ENCODE data around the gene BHLHE23.

Gene BHLHE23

DNA sequence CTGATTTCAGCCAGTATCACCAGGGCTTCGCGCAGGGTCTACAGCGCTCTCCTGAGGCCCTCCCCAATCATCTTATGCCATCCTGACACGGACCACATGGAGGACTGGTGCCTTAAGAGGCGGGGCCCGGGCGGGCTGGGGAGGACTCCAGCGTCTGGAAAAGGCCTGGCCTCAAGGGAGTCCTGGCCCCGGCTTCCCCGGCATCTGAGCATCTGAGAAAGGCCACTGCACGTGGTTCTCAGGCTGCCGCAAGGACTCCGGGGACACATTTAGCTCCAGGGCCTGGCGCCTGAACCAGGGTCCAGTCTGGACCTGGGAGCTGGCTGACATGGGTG is 21.4 kb downstream of the BHLHE23 start:
- no peaks in the 10 kb centered on the region for H3K79me2 ChIP-seq (ENCODE audit: control insufficient read depth, insufficient read depth, low read length, unreplicated experiment)
- no peaks in the 10 kb centered on the region for H3K4me1 ChIP-seq (ENCODE audit: control insufficient read depth, insufficient read depth, low read length, unreplicated experiment)
- H3K27ac ChIP-seq (ENCODE audit: low read depth, low read length): no peak overlapping the region
- H3K4me3 ChIP-seq (ENCODE audit: low read depth, low read length): no peak overlapping the region
- peaks cover 48% of the 10 kb centered on the region for H3K27me3 ChIP-seq (ENCODE audit: insufficient read depth, low read length)
- H2AFZ ChIP-seq (ENCODE audit: low read length, unreplicated experiment): no peak overlapping the region
- H3K36me3 ChIP-seq (ENCODE audit: insufficient read depth, low read length): no peaks in the 10 kb centered on the region

DNA sequence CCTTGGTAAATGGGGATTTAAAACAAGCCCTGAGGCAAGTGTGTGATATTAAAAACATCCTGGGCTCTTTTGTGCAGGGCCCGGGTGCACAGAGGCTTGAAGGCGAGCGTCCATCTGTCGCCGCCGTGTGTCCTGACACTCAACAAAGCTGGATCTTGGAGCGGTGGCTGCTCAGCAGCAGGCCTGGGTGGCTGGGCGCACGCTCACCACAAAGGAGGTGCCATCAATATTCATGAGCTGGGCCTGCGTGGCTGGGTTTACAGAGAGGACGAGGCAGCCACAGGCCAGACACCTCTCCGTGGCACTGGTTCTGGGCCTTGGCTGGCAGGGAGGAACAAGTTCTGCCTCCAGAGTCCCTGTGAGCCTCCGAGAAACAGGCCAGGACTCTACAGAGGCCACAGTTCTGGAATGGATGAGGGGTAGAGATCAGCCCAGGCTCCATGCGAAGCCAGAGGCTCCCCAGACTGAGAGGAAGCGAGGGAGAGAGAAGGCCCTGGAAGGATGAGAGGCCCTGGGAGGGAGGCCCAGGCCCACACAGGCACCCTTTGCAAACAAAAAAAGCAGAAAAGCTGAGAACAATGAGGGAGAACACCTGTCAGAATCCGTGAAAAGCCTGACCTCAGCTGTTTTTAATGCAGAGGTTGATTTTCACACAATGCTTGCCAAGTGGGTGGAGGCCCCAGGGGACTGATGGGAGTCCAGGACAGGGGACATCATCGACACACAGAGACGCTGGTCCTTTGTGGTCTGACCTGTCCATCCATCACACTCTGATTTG is 21.9 kb downstream of the BHLHE23 start:
- Histone ChIP-seq H3K79me2 (ENCODE audit: control insufficient read depth, insufficient read depth, low read length, unreplicated experiment) (no peaks in the 10 kb centered on the region), H3K4me3 (ENCODE audit: low read depth, low read length) (no peak overlapping the region), H3K36me3 (ENCODE audit: insufficient read depth, low read length) (no peaks in the 10 kb centered on the region), H2AFZ (ENCODE audit: low read length, unreplicated experiment) (no peak overlapping the region), H3K27ac (ENCODE audit: low read depth, low read length) (no peak overlapping the region), H3K27me3 (ENCODE audit: insufficient read depth, low read length) (peaks cover 54% of the 10 kb centered on the region), H3K4me1 (ENCODE audit: control insufficient read depth, insufficient read depth, low read length, unreplicated experiment) (no peaks in the 10 kb centered on the region)

DNA sequence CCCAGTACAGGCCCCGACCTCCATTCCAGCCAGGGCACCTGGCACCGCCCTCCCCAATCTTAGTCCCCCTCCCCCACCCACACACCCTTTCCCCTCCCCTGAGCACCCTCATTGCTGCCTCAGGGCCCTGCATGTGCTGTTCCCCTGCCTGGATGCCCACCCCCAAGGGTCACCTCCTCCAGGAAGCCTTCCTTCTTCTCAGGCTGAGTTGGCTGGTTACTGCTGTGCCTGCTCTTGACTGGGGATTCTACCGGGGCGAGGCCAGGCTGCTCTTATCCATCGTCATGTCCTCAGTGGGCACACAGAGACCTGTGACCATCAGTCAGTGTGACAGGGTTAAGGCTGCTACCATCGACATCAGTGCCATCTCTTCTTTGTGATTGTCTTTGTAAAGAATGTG is 23.6 kb downstream of the BHLHE23 start:
- no peaks in the 10 kb centered on the region for H3K36me3 ChIP-seq (ENCODE audit: insufficient read depth, low read length)
- no peaks in the 10 kb centered on the region for H3K79me2 ChIP-seq (ENCODE audit: control insufficient read depth, insufficient read depth, low read length, unreplicated experiment)
- no peaks in the 10 kb centered on the region for H3K4me1 ChIP-seq (ENCODE audit: control insufficient read depth, insufficient read depth, low read length, unreplicated experiment)
- peaks cover 65% of the 10 kb centered on the region for H3K27me3 ChIP-seq (ENCODE audit: insufficient read depth, low read length)
- H3K4me3 ChIP-seq (ENCODE audit: low read depth, low read length): no peak overlapping the region
- no peak overlapping the region for H3K27ac ChIP-seq (ENCODE audit: low read depth, low read length)
- no peak overlapping the region for H2AFZ ChIP-seq (ENCODE audit: low read length, unreplicated experiment)

DNA sequence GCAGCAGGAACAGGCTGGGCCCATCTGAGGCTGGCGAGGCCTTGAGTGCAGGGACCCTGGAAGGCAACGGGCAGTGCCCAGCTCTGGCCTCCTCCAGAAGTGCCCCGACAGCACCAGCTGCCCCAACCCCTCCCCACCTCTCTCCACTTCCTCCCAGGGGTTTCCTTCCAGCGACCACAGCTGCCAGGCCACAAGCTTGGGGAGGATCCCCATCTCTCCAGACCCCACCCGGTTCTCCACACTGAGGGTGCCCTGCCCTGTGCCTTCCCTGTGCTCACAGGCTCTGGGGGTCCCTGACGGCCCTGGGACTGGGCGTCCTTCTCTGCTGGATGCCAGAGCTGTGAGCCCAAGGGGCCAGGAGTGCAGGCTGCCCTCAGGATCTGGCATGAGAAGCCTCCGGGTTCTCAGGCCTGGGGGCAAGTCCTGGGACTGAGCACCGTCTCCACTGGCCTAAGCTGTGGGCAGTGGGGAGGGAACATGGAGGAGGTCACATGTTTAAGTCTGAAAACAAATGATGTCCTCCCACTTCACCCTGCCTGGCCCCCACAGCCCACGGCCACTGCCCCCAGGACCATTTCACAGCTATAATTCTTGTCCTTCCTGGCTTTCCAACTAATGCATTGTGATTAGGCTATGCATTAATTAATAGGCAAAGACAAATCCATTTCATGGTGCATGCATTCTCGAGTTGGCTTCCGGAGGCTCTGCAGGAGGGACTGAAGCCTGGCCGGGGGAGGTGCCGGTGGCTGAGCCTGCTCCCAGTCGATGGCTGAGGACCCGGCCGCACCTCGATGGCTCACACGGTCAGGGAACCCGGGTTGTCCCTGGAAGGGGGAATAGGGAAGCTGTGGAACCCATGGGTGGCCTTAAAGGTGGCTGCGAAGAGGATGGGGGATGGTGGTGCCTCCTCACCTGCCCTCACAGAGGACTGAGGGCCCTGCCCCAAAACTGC is 24.4 kb downstream of the BHLHE23 start:
- Histone ChIP-seq H3K4me1 (ENCODE audit: control insufficient read depth, insufficient read depth, low read length, unreplicated experiment) (no peaks in the 10 kb centered on the region), H2AFZ (ENCODE audit: low read length, unreplicated experiment) (no peak overlapping the region), H3K4me3 (ENCODE audit: low read depth, low read length) (no peak overlapping the region), H3K27me3 (ENCODE audit: insufficient read depth, low read length) (peaks cover 70% of the 10 kb centered on the region), H3K79me2 (ENCODE audit: control insufficient read depth, insufficient read depth, low read length, unreplicated experiment) (no peaks in the 10 kb centered on the region), H3K27ac (ENCODE audit: low read depth, low read length) (no peak overlapping the region), H3K36me3 (ENCODE audit: insufficient read depth, low read length) (no peaks in the 10 kb centered on the region)

DNA sequence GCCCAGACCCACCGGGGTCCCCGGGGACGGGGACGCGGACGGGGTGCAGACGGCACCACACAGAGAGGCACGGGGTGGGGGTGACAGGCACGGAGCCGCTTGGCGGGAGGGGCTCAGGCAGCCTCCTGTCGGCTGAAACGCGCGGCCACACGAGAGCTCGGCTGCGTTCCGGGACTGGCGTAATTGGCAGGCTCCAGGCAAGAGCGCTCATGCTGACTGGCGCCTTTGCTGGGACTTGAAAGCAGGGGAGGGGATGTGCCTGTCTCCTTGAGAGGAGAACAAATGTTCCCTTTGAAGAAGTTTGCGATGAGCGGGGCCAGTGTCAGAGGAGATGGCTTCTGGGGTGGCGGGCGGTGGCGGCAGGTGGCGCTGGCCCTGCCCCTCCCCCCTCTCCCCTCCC is 25.8 kb downstream of the BHLHE23 start:
- no peaks in the 10 kb centered on the region for H3K4me1 ChIP-seq (ENCODE audit: control insufficient read depth, insufficient read depth, low read length, unreplicated experiment)
- H2AFZ ChIP-seq (ENCODE audit: low read length, unreplicated experiment): no peak overlapping the region
- H3K27me3 ChIP-seq (ENCODE audit: insufficient read depth, low read length): peaks cover 74% of the 10 kb centered on the region
- no peak overlapping the region for H3K4me3 ChIP-seq (ENCODE audit: low read depth, low read length)
- H3K27ac ChIP-seq (ENCODE audit: low read depth, low read length): no peak overlapping the region
- no peaks in the 10 kb centered on the region for H3K79me2 ChIP-seq (ENCODE audit: control insufficient read depth, insufficient read depth, low read length, unreplicated experiment)
- H3K36me3 ChIP-seq (ENCODE audit: insufficient read depth, low read length): no peaks in the 10 kb centered on the region

DNA sequence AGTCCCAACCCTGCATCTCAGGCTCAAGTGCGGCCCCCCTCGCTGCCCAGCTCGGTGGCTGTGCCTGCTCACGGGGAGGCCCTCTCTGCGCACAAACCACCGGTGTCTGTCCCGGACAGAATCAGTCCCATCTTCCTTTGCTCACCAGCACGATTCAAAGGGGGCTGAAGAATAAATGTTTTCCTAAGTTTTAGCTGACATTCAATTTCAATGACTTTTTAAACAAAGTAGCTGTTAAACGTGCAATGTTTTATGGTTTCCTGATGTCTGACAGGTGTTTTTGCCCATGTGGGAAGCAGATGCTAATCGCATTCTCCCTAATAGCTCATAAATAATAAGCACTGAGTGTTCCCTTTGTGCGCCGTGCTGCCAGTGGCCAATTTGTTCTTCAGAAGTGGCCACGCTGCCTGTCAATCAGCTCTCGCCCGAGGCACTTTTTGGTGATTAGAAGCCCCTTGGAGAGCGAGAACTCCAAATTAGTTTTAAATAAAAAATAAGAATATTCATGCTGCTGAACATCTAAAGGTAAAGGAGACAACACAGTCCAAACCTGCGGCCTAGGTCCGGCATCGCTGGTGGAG is 26.3 kb downstream of the BHLHE23 start:
- Histone ChIP-seq H3K36me3 (ENCODE audit: insufficient read depth, low read length) (no peaks in the 10 kb centered on the region), H3K79me2 (ENCODE audit: control insufficient read depth, insufficient read depth, low read length, unreplicated experiment) (no peaks in the 10 kb centered on the region), H3K27me3 (ENCODE audit: insufficient read depth, low read length) (peaks cover 76% of the 10 kb centered on the region), H2AFZ (ENCODE audit: low read length, unreplicated experiment) (no peak overlapping the region), H3K4me1 (ENCODE audit: control insufficient read depth, insufficient read depth, low read length, unreplicated experiment) (no peaks in the 10 kb centered on the region), H3K4me3 (ENCODE audit: low read depth, low read length) (no peak overlapping the region), H3K27ac (ENCODE audit: low read depth, low read length) (no peak overlapping the region)

DNA sequence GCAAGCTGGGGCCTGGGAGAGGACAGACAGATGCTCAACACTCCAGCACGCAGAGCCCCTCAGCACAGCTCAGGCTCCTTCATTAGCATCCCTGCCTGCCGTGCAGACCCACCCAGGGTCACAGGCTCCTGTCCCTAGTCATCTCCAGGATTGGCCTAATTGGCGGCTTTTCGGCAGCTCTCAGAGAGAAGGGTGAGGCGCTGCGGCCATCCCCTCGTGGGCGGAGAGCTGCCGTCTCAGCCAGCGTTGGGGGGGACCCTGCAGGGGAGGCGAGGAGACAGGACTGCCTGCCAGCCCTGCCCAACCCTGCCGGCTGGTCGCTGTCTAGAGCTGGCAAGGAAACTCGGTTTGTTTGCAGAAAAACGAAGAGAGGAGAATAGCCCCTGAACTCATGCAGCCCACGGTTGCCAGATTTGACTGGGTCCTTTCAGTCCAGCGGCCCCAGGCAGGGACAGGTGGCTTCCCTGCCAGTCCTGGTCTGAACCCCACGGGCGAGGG is 26.8 kb downstream of the BHLHE23 start:
- no peak overlapping the region for H3K27ac ChIP-seq (ENCODE audit: low read depth, low read length)
- no peak overlapping the region for H2AFZ ChIP-seq (ENCODE audit: low read length, unreplicated experiment)

DNA sequence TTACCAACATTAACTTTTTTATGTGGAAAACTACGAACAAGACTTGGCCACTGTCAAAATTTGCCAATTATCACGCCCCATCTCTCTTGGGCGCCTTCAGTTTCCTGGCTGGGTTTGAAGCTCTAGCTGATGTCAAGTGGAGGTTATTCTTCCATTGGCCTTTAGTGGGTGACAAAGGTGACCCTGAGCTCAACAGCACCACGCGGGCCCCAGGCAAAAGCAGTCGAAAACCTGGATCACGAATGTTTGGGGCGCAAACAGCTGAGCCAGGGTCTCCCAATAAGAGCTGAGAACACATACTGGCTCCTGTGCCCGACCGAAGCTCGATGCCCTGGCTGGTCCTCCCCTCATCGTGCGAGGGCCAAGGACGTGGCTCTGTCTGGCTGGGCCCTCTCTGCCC is 27.5 kb downstream of the BHLHE23 start:
- H3K27ac ChIP-seq (ENCODE audit: low read depth, low read length): no peak overlapping the region
- no peak overlapping the region for H2AFZ ChIP-seq (ENCODE audit: low read length, unreplicated experiment)
- no peaks in the 10 kb centered on the region for H3K79me2 ChIP-seq (ENCODE audit: control insufficient read depth, insufficient read depth, low read length, unreplicated experiment)
- H3K4me3 ChIP-seq (ENCODE audit: low read depth, low read length): no peak overlapping the region
- H3K4me1 ChIP-seq (ENCODE audit: control insufficient read depth, insufficient read depth, low read length, unreplicated experiment): no peaks in the 10 kb centered on the region
- peaks cover 78% of the 10 kb centered on the region for H3K27me3 ChIP-seq (ENCODE audit: insufficient read depth, low read length)
- H3K36me3 ChIP-seq (ENCODE audit: insufficient read depth, low read length): no peaks in the 10 kb centered on the region

More for the DNA sequence above, 26.8 kb downstream of the BHLHE23 start:
- Histone ChIP-seq H3K79me2 (ENCODE audit: control insufficient read depth, insufficient read depth, low read length, unreplicated experiment) (no peaks in the 10 kb centered on the region), H3K36me3 (ENCODE audit: insufficient read depth, low read length) (no peaks in the 10 kb centered on the region), H3K4me3 (ENCODE audit: low read depth, low read length) (no peak overlapping the region), H3K4me1 (ENCODE audit: control insufficient read depth, insufficient read depth, low read length, unreplicated experiment) (no peaks in the 10 kb centered on the region), H3K27me3 (ENCODE audit: insufficient read depth, low read length) (peaks cover 75% of the 10 kb centered on the region)

DNA sequence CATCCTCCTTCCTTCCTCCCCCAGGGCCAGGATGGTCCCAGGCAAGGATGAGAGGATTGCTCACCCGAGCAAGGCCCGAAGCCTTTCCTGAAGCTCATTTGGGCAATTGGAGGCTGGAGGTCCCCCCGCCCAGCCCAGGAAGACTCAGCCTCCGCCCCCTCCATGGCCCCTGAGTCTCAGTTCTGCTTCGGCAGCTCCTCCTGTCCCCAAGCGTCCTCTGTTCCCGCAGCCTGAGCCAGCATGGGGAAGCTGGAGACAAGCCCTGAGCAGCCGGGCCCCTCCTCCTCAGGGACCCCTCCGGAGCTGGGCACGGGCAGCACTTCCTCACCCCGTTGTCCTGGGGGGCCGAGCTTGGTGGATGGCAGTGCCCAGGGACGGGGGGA is 28.2 kb downstream of the BHLHE23 start:
- Histone ChIP-seq H3K79me2 (ENCODE audit: control insufficient read depth, insufficient read depth, low read length, unreplicated experiment) (no peaks in the 10 kb centered on the region), H2AFZ (ENCODE audit: low read length, unreplicated experiment) (no peak overlapping the region), H3K27ac (ENCODE audit: low read depth, low read length) (no peak overlapping the region), H3K4me1 (ENCODE audit: control insufficient read depth, insufficient read depth, low read length, unreplicated experiment) (no peaks in the 10 kb centered on the region), H3K36me3 (ENCODE audit: insufficient read depth, low read length) (no peaks in the 10 kb centered on the region), H3K27me3 (ENCODE audit: insufficient read depth, low read length) (peaks cover 85% of the 10 kb centered on the region), H3K4me3 (ENCODE audit: low read depth, low read length) (no peak overlapping the region)

DNA sequence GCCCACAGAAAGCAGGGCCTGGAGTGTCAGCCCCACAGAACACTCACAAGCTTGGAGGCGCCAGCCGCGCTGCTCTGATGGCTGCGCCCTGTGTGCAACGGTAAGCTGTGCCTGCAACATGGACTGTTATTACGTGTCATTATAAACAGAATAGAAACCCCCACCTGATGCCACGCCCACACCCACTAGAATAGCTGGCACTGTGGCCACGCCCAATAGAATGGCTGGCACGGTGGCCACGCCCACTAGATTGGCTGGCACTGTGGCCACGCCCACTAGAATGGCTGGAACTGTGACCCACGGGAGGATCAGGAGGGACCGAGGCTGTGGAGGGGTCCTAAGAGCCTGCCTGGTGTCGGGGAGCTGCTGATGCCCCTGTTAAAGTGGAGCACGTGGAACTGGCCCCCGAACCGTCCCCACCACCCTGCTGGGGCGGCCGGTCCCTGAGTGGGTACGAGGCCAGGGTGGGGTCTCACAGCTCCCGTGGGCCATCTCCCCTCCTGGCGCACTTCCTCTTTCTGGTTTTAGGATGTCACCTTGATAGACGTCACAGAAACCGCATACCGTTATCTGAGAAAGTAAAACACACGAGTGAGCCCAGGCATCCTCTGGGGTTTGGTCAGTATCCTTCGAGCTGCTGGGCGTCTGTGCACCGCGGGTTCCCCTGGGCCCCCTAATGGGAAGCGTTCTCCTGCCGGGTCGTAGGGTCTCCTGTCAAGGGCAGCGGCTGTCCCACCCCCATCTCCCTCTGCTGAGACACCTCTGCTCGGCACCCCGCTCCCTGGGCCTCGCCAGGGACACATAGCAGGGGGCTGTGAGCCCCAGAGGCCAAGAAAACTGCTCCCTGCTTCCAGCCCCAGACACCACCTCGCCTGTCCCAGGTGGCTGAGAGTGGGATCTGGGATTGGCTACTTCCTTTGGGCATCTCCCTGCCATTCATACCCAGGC is 28.9 kb downstream of the BHLHE23 start:
- peaks cover 91% of the 10 kb centered on the region for H3K27me3 ChIP-seq (ENCODE audit: insufficient read depth, low read length)
- no peaks in the 10 kb centered on the region for H3K79me2 ChIP-seq (ENCODE audit: control insufficient read depth, insufficient read depth, low read length, unreplicated experiment)
- no peak overlapping the region for H2AFZ ChIP-seq (ENCODE audit: low read length, unreplicated experiment)
- H3K4me1 ChIP-seq (ENCODE audit: control insufficient read depth, insufficient read depth, low read length, unreplicated experiment): no peaks in the 10 kb centered on the region
- H3K4me3 ChIP-seq (ENCODE audit: low read depth, low read length): no peak overlapping the region
- H3K27ac ChIP-seq (ENCODE audit: low read depth, low read length): no peak overlapping the region
- H3K36me3 ChIP-seq (ENCODE audit: insufficient read depth, low read length): no peaks in the 10 kb centered on the region

Measured in ACC112 (cell line).